DMS 273 treated with DMSO at 0.1 percent for 48 hours (cell line): ENCODE results near the gene TMEM212.
"Not testable (repeated sequence)": the region's sequence is repeated elsewhere in the genome, so short reads cannot be mapped to it uniquely, and the experiment has no call there.

Experiments used
- DNase-seq: peaks from one replicate; lab custom pipeline; 2025; lab: John Stamatoyannopoulos, UW

The TMEM212 gene

DNA sequence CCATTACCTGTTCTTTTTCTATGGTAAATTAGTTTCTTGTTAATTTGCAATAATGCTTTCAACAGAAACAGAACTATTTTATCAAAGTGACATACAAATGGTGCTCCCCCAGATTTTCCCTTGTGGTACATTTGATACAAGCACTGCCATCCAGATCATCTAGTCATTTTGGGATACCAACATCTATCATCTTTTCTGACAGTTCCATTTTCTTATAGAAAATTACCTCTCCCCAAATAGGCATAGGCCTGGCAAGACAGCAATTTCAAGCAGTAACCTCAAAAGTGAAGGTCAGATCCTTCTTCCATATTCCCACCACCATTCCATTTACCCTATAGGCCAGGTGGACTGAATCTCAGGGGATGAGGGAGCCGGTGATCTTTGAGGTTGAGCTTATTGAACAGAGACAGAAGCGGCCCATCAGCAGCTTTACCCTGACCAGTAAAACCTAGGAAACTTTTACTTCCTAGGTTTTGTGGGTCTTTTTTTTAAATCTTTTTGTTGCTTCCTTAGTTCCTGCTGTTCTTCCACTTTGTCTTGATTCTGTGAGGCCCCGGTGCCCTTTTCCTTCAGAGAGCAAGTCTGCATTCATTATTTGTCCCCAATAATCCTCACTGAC is 29.8 kb upstream of the TMEM212 start:
- no peak for DNase-seq

DNA sequence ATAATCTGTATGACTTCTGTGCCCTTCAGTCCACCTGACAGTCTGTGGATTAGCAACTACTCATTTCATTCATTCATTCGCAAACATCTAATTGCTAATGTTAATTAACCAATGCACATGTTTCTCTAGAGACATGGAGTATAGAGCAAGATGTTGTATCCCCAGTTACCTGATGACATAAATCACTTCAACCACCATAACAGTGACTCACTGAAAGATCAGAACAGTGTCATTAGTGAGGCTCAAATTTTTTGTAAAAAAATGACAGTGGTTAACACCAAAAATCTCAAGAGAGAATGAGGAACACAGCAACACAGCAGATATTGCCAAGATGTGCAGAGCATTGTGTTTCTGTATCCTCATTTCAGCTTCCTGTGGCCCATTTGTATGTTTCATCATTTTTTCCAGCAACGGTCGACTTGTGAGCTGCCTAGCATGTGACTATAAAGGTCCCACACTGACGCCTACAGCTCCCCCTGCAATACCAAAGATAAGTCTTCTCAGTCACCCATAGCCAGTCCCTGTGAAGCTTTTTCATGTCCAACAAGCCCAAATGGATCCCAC is 29.2 kb upstream of the TMEM212 start:
- DNase-seq = no peak

DNA sequence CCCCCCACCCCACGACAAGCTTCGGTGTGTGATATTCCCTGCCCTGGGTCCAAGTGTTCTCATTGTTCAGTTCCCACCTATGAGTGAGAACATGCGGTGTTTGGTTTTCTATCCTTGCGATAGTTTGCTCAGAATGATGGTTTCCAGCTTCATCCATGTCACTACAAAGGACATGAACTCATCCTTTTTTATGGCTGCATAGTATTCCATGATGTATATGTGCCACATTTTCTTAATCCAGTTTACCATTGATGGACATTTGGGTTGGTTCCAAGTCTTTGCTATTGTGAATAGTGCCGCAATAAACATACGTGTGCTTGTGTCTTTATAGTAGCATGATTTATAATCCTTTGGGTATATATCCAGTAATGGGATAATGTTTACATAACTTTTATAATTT is 28.5 kb upstream of the TMEM212 start:
- not testable (repeated sequence) for DNase-seq

DNA sequence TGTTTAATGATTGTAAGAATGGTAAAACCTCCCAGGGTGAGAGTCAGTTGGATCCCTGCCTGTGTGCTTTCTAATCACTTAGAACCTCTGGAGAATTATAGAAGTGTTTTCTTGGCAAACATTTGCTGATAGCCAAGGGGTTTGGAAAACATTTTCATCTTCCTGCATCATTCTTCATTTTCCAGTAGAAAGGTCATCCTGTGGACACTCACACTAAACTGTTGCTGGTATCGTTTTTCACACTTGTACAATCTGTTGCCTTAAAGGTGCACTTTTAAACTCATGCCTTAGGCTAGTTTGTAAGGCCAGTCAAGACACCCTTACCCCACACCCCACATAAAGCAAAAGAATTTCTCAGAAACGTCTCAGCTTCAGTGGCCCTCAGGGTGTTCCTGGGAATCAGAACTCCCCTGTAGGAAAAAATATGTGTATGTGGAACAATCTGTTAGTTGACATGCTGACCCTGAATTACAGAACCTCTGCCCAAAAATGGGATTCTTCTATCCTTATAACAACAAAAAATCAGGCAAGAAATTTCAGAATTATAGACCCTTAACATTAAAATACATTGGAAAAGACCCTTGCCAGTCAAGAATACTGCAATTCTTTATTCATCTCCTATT is 27.1 kb upstream of the TMEM212 start:
- DNase-seq = no peak

DNA sequence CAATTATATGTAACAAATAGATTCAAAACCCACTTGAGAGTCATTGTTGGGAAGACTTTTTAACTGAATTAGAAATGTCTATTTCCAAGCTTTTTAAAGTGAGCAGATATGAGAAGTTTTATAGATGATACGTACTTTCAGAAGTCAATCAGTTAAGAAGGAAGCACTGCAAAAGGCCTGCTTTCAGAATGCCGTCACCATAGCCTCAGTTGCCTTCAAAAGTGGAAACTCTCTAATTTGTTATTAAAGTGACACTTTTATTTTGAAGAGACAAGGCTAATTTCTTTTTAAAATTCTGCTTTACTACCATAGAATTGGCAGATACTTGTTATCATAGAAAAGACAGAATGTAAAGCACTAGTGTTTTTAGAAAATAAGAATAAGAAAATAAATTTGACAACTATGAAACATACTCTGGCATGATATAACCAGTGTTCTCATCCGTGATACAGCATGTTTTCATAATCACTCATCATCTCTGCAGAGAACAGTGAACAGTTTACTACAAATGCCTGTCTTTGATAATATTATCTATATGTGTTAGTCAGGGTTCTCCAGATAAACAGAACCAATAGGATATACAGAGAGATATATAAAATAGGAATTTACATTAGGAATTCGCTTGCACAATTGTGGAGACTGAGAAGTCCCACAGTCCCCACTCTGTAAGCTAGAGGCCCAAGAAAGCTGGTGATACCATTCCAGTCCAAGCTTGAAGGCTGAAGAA is 25.9 kb upstream of the TMEM212 start:
- DNase-seq = no peak

DNA sequence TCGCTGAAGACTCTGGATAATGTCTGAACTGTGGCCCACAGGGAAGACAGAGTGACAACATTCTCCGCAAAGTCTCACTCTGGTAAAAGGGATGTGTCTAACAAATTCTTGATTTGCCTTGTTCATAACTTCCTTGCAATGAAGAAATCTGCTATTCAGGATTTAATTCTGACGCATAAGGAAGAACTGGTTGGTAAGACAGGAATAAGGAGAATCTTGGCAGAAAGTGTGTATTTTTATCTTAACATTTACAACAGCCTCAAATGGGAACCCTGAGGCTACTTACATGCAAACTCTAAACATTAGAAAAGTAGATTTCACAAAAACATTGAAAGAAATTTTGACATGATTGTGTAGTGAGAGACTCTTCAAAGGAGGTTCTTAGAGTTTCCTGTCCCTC is 22.1 kb upstream of the TMEM212 start:
- DNase-seq = no peak

DNA sequence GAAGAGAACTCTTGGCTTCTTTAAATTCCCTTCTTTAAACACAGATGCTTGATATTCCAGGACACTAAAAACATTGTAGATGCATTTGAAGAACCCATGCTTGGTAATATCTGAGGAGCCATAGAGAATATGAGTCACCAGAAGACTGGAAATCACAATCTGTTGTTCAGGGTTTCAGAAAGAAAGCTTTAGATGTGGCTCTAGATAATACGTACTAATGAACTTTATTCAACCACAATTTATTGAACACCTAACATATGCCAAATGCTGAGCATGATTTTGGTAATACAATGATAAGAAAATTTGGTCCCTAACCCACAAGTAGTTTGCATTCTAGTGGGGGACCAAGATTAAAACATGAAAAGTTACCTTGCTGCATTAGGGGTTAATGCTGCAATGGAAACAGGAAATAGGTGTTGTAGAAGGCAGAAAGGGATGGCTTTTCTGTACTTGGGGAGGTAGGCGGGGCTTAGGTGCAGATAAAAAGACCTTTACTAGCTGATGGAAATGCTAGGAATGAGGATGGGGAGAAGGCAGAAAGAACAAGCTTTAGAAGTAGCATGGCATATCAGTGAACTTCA is 21.3 kb upstream of the TMEM212 start:
- no peak for DNase-seq

DNA sequence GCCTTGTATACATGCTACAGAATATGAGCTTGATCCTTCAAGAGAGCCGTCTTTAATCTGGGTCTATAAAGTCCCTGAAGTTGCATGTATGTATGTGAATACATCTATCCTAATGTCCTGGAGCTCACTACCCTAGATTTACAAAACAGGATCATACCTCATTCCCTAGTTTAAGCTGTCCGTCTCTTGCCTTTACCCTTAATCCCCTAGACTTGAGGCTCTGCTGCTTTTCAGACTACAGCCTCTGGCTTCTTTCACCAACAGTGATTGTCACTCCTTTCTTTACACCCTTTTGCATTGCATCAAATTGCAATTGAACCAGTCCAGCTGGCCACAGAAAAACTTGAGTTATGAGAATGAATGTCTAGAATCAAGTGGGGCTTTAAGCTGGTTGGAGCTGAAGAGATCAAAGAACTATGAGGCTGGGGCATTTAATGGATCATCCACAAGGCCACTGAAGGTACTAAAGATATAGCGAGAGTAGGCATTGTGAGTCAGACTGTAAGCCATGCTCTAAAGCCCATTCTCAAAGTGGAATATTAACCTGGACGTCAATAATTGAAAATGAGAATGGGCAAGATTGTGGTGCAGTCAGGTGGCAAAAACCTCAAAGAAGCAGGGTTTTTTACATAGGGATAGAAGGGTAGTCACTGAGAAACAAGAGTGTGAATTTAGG is 20.6 kb upstream of the TMEM212 start:
- DNase-seq = no peak

DNA sequence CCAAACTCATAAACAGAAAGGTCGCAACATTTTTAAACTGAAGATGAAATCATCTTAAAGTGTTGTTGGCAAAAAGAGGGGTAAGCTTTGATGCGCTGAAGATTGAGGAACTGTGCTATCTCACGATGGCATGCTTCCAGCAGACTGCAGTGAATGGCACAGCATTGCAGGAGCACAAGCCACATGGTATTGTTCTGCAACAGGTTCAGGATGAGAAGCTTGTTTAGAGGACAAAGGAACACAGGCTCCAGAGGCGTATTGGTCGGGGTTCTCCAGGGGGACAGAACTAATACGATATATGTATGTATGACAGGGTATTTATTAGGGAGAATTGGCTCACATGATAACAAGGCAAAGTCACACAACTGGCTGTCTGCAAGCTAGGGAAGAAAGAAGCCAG is 19.0 kb upstream of the TMEM212 start:
- no peak for DNase-seq

DNA sequence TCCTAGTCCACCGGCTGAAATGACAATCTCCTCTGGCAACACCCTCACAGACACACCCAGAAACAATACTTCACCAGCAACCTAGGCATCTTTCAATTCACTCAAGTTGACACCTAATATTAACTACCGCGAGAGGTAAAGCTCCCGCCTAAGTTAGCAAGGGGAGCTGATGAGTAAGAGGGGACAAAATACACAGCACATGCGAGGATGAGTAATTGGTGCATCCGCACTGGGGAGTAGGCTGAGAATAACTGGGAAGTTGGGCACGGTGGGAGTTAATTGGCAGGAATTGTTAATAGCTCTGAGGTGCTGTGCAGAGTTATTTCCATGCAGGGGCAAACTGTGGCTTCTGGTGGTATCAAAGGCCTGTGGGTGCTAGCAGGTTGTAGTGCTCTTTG is 18.3 kb upstream of the TMEM212 start:
- no peak for DNase-seq

DNA sequence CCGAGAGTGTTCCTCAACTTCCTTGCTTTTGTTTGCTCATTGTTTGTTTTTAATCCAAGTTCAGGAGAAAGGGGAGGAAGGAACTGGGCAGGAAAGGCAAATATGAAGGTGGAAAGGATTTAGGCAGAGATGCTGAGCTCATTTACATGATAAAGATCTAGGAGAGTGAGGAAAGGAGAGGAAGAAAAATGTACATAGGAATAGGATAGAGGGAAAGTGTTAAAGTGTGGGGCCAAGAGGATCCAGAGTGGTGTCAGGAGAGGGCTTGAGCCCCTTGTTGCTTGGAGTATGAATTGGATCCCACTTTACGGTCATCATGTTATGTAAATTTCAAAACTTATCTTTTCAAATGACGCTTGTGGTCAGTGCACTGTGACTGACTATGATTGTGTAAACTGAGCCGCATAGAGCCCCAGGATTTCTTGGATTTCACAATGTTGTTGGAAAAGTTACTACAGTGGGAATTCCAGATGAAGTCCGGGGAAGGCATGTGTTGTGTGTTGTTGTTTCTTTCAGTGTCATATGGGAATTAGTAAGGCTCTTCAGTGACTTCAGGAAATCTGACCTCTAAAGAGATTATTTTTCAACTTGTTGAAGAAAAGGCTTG is 17.8 kb upstream of the TMEM212 start:
- DNase-seq = no peak

DNA sequence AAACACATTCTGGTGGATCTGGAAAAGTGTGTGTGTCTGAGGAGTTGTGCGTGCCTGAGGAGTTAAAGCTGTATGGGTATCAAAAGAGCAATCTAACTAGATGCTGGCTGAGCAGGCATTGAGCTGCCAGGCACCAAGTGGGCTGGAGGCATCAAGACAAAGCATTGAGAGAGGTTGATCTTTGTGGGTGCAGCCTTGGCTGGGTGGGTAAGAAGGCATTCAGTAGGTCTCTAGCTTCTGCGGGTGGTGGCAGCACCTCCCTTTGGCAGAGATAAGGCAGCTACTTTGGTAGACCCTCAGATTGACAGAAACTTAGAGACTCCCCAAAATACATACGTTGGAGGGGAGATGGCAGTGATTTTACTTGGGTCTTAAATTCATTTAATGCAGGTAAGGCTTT is 15.8 kb upstream of the TMEM212 start:
- no peak for DNase-seq

DNA sequence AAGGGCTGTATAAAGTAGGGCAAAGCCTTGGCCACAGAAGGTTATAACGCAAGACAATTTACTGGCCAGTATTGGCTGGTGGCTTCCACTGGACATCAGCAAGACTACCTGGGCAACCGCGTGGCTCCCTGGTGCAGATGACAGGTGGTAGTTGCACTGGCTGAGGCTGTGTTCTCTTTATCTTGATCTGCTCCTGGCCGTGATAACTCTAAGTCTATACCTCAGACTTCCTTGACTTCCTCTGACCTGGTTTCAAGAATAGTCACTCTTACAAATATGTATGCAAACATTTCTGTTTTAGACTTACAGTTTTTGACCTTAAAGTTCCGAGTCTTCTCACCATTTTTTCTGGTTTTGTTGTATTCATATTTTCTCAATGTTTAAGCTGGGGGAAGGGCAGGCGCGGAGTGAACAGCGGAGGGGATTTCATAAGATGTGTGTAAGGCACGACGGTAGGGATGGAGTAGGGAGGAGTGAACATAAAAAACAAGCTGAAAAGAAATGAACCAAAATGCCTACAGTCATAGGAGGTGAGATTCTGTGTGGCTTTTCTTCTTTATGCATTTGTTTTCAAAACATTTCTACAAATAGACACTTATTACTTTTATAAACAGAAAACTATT is 15.2 kb upstream of the TMEM212 start:
- DNase-seq = no peak

DNA sequence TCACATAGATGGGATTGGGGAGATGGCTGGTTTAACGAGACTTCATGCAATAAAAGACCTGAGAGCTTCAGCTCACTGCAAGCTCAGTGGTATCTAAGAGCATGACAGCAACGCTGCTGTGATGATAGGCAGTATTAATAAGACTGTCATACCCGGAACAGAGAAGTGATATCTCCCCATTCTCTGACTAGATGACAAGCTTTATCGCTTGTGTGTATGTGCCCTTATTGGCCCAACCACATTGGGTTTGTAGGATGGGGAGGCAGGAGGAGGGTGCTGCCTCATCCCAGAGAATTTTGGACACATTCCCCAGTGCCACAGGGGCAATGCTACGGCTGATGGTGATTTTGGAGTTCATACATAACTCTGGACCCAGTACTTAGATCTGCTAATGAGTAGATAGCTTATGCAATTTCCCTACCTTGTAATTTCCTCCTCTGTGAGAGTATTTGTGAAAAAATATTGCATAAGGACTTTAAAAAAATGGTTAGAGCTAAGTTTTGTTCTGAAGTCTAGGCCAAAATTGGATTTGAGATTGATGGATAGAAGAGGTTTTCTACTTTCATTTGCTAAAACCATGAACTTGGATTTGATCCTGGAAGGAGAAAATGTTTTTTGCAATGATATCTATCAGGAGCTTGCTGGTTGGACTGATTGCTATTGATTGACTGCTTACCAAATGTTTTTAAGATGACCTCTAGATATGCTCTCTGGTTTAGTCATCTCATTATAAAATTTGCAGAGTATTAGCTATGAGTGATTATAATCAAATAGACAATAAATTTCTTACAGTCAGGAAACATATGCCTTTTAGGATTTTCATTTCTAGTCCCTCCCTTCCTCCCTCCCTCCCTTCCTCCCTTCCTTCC is 14.0 kb upstream of the TMEM212 start:
- no peak for DNase-seq

DNA sequence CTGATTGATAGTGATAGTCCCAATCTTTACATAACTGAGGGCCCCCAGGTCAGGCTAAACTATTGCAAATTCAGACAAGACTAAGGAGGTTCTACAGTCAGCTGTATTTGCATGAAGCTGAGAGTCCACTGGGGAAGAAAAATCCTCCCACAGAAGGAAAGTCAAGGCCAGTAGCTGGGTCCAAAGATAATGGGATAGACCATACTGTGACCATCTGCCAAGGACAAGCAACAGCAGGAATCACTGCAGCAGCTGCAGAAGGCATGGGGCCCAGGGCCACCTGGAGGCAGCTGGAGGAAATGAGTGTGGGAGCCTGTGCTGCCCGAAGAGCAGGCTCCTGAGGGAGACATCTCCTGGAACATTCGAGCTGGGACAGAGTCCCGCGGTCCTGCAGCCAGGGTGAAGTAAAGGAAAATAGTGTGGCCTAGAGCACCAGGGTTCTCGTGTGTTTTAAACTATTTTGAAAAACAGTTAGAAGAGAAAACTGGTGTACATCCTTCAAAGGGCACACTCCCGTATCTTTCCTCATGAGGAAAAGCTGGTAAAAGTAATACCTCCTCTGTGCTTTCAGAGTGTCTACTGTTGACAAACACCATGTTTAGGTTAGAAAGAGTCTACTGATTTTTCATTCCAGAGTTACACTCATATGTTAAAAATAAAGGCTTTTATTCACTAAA is 13.2 kb upstream of the TMEM212 start:
- DNase-seq = peak; percentile 89

DNA sequence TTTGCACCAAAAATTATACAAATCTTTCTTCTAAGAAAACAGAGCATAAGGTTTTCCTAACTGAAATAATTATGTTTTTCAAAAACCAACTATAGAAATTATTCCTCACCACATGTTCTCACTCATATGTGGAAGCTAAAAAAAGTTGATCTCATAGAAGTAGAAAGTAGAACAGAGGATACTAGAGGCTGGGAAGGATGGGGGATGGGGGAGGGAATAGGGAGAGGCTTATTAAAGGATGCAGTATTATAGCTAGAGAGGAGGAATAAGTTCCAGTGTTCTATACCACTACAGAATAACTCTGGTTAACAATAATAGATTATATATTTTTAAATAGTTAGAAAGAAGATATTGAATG is 12.7 kb upstream of the TMEM212 start:
- no peak for DNase-seq

DNA sequence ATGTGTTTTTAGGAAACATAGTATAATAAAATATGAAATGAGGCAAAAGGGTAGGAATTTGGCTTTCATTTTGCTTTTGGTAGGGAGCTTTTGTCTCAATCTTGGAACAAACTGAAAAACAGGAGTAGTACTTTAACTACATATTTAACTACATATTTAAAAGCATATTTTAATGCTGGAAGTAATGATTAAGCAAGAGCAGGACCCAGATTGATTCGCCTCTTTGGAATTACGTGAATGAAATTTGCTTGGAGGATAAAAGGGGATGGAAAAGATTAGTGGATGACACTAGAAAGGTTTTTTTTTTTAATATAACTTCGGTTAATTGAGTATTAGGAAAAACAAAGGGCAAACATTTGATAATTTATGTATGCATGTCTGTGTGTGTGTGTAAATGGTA is 11.2 kb upstream of the TMEM212 start:
- no peak for DNase-seq

DNA sequence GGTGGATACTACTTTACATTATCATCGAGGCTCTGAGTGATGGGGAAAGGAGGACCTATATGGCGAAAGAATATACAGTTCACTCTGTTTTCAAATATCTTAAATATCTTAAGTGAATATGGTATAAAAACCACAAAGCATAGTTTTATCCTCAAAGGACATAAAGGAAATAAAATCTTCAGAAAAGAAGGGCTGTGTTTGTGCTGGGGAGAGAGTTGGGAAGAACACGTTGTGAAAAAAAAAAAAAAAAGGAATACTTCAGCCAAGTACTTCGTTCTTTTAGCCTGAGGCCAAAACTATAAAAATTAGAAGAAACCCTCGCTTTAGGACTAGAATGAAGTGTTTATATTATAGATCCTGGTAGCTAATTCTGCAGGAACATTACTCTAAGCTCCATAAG is 10.2 kb upstream of the TMEM212 start:
- no peak for DNase-seq

DNA sequence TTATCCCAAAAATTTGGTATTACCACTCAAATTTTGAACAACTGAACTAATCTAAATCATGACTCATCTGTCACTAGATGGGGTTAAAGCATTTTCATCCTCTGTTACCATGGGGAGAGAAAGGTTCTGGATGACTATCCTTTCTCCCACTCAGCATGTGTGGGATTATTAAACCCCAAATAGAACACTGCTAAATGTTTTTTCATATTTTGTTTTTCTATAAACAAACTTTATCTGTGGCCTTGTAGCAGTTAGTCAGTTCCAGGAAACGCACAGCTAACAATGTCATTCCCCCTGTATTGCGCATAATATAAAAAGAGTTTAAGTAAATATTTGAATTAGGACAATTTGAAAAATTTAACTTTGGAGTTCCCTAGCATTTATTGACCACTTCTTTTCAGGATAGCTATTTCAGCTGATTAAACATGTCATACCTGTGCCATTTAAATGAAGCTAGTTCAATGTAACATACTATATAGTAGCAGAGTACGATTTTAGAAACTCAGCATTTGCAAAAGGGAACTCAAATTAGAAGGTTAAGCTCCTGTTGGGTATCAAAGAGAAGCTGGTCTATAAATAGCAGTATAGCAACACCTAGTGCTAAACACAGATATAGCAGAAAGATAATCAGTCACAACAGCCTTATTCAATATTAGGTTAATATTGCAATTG is 9.2 kb upstream of the TMEM212 start:
- peak; percentile 59 for DNase-seq

DNA sequence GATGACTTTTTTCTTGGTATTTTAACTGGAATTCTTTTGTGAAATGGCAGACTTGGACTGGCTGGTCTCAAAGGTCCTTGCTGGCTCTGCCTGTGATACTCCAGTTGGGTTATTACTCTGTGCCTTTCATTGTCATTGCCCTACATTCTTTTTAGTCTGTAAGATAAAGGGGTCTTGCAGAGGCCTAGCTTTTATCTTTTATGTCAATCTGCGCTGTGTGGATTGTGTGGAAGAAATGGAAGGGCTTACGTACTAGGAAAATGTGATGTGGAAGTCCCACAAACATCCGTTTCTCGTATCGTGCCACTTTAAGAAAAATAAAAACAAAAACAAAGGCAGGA is 8.7 kb upstream of the TMEM212 start:
- DNase-seq = no peak
